Large intestine (tissue), 1 donor: ENCODE data around the gene IER3IP1. TPM values are rescaled to one million over a fixed set of nuclear protein-coding genes. Genes with fewer than 3 reads are reported as not detected.

ENCODE experiments used
- polyA plus RNA-seq: library from polyadenylated mRNA; unstranded; fragments of 120-200 nt; gene quantifications from one replicate; pipeline ENCODE4 v1.2.1, GENCODE V29; 2013

Gene IER3IP1
- polyA plus RNA-seq, 1 donor: 30.9 TPM

Other genes starting within 250 kb of the IER3IP1 start
- 0.01 TPM for gene ELOA2, start 140.7 kb downstream of the IER3IP1 start, polyA plus RNA-seq
- 37.5 TPM for gene HDHD2, start 25.9 kb downstream of the IER3IP1 start, polyA plus RNA-seq
- gene SKOR2, start 75.3 kb upstream of the IER3IP1 start, polyA plus RNA-seq: not detected